CD4-positive, alpha-beta memory T cell (primary cell): ENCODE results near the gene SCAMP4. TPM values are rescaled to one million over a fixed set of nuclear protein-coding genes. Genes with fewer than 3 reads are reported as not detected.
A peak's percentile ranks its signal among the peaks of the same experiment; 100 is the strongest.

Source experiments
- CTCF ChIA-PET: fragments of 350-600 bp; sonication (Branson Sonifier 250); formaldehyde crosslinking; loops from one replicate; lab custom pipeline; 2021; ENCODE audit warnings: inconsistent platforms; ENCODE audit not compliant: partially characterized antibody; lab: Charles Lee
- POLR2A ChIA-PET: fragments of 350-600 bp; sonication (Branson Sonifier 250); formaldehyde crosslinking; loops from one replicate; lab custom pipeline; 2021; ENCODE audit not compliant: partially characterized antibody; lab: Charles Lee
- DNase-seq, 5 donors: peaks; one replicate each; pipeline versions ENCODE4 v3.0.0 to v3.0.0-alpha.2; 2020 to 2022; ENCODE audit warnings: mixed read lengths in 1 of 5
- H3K27ac ChIP-seq: one replicate; pipeline ENCODE4 v1.7.0; 2013; ENCODE audit warnings: low read depth, low read length
- H3K27me3 ChIP-seq: 2 replicates; pipeline ENCODE4 v1.7.0; 2013; ENCODE audit warnings: mild to moderate bottlenecking, low read length, moderate library complexity; ENCODE audit not compliant: insufficient read depth
- H3K36me3 ChIP-seq: 2 replicates; pipeline ENCODE4 v1.7.0; 2013; ENCODE audit warnings: mild to moderate bottlenecking, low read length, moderate library complexity; ENCODE audit not compliant: insufficient read depth
- H3K4me1 ChIP-seq: 2 replicates; pipeline ENCODE4 v1.7.0; 2013; ENCODE audit warnings: mild to moderate bottlenecking, low read length, moderate library complexity; ENCODE audit not compliant: insufficient read depth
- H3K4me3 ChIP-seq, 2 donors: one replicate each; pipeline ENCODE4 v1.7.0; 2013; ENCODE audit warnings: low read length in 2 of 2, mild to moderate bottlenecking in 1 of 2
- H3K9me3 ChIP-seq, 2 donors: one replicate each; pipeline ENCODE4 v1.7.0; 2013; ENCODE audit warnings: low read length in 2 of 2, control low read depth in 1 of 2; ENCODE audit not compliant: control insufficient read depth in 1 of 2
- H3K27ac Mint-ChIP-seq, 7 donors: one replicate each; pipeline ENCODE4 v1.8.0; 2020 to 2021; ENCODE audit warnings: mixed read lengths in 7 of 7, mild to moderate bottlenecking in 6 of 7, inconsistent platforms in 3 of 7, moderate library complexity in 3 of 7
- H3K27me3 Mint-ChIP-seq, 2 donors: one replicate each; pipeline ENCODE4 v1.8.0; 2020 to 2021; ENCODE audit warnings: mixed read lengths in 2 of 2
- H3K36me3 Mint-ChIP-seq, 2 donors: one replicate each; pipeline ENCODE4 v1.8.0; 2020 to 2021; ENCODE audit warnings: mixed read lengths in 2 of 2, inconsistent platforms in 1 of 2, mild to moderate bottlenecking in 1 of 2
- H3K4me1 Mint-ChIP-seq, 4 donors: one replicate each; pipeline ENCODE4 v1.8.0; 2020 to 2021; ENCODE audit warnings: mixed read lengths in 4 of 4, mild to moderate bottlenecking in 1 of 4
- H3K4me3 Mint-ChIP-seq, 8 donors: one replicate each; pipeline ENCODE4 v1.8.0; 2020 to 2021; ENCODE audit warnings: mixed read lengths in 8 of 8, mild to moderate bottlenecking in 7 of 8, moderate library complexity in 6 of 8, inconsistent platforms in 3 of 8
- H3K9me3 Mint-ChIP-seq, 8 donors: one replicate each; pipeline ENCODE4 v1.8.0; 2020 to 2021; ENCODE audit warnings: mixed read lengths in 8 of 8, mild to moderate bottlenecking in 5 of 8, inconsistent platforms in 3 of 8, moderate library complexity in 1 of 8
- intact Hi-C: fragments of 100-400 bp; cut with micrococcal nuclease; formaldehyde crosslinking; loops from one replicate; pipeline ENCODE4 v1.15.1; 2023
- polyA plus RNA-seq, 2 donors: library from polyadenylated mRNA; unstranded; fragments of 300-500 nt; fragmentation: Illumina TruSeq; gene quantifications; one replicate each; pipeline ENCODE4 v1.2.3, GENCODE V29; 2021
- total RNA-seq, 2 experiments: library from RNA; stranded (reverse); gene quantifications; one replicate each; pipeline ENCODE4 v1.2.3, GENCODE V29; 2021

SCAMP4 gene
- total and polyA plus RNA-seq, 4 experiments from 2014 or later = 9.8 to 29.1 (median 19.4) TPM

- H3K4me3 ChIP-seq = no peak overlapping the region
- Mint-ChIP-seq H3K27ac (peak overlapping the region in 3 of 7 donors; percentile 6 to 97 (median 8)), H3K9me3 (no peaks in the 10 kb centered on the region), H3K27me3 (no peaks in the 10 kb centered on the region), H3K4me1 (peaks cover 3 to 25% (median 6%) of the 10 kb centered on the region in 4 donors), H3K4me3 (peak overlapping the region in 2 of 8 donors; percentile 42 to 67), H3K36me3 (no peaks in the 10 kb centered on the region)
- ChIA-PET POLR2A (interaction anchor here (0.8 to 1.5 kb wide), 6 partner anchors 13 to 137 kb away, joined by 3 to 5 read pairs (median 4); no protein-coding TSS in a partner anchor), CTCF (interaction anchor here (1.8 kb wide), 1 partner anchor 14 kb away, joined by 7 read pairs; no protein-coding TSS in a partner anchor)
- no peak overlapping the region for H3K27ac ChIP-seq
- H3K4me1 ChIP-seq = peaks cover 1% of the 10 kb centered on the region
- no peaks in the 10 kb centered on the region for H3K9me3 ChIP-seq
- no peaks in the 10 kb centered on the region for H3K27me3 ChIP-seq
- intact Hi-C loops = no loop called here
- H3K36me3 ChIP-seq = no peaks in the 10 kb centered on the region
- DNase-seq = peak in 1 of 5 donors; percentile 72
These were observed 5.9 kb downstream of the SCAMP4 start for GRCh38 chr19:1911098-1911497.

DNA sequence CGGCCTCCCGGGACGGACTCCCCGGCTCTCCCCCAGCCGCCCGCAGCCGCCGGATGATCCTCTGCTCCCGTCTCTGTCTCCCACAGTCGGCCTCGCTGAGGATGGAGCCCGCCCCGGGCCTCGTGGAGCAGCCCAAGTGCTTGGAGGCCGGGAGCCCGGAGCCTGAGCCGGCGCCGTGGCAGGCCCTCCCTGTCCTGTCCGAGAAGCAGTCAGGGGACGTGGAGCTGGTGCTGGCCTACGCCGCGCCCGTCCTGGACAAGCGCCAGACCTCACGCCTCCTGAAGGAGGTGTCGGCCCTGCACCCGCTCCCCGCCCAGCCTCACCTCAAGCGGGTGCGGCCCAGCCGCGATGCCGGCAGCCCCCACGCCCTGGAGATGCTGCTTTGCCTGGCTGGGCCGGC, 6.8 kb downstream of the SCAMP4 start:
- intact Hi-C loops = no loop called here

DNA sequence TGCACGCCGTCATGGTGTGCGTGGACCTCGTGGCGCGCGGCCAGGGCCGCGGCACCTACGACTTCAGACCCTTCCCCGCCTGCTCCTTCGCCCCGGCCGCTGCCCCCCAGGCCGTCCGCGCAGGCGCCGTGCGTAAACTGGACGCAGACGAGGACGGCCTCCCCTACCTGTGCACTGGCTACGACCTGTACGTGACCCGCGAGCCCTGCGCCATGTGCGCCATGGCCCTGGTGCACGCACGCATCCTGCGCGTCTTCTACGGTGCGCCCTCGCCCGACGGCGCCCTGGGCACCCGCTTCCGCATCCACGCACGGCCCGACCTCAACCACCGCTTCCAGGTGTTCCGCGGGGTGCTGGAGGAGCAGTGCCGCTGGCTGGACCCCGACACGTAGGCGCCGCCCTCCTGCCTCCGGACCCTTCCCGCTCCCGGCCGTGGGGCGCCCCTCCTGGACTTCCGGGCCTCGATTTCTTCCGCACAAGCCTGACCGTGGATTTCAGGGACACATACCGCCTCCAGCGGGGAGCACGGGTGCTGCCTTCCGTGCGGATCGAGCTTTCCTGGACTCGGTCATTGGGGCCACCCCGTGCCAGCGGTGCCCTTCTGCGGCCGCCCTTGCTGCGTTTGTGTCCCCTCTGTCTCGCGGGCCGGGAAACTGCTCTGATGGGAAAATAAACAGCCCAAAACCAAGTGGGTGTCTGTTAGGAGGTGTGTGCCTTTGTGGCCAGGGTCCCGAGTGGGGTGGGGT, 7.7 kb downstream of the SCAMP4 start:
- Mint-ChIP-seq H3K9me3 (no peaks in the 10 kb centered on the region), H3K4me3 (no peak overlapping the region), H3K27ac (no peak overlapping the region), H3K4me1 (peaks cover 3 to 20% (median 6%) of the 10 kb centered on the region in 4 donors), H3K27me3 (no peaks in the 10 kb centered on the region), H3K36me3 (peaks cover 0 to under 1% of the 10 kb centered on the region in 2 donors)
- no peaks in the 10 kb centered on the region for H3K36me3 ChIP-seq
- no peaks in the 10 kb centered on the region for H3K9me3 ChIP-seq
- no peaks in the 10 kb centered on the region for H3K27me3 ChIP-seq
- ChIA-PET POLR2A (no interaction called here), CTCF (no interaction called here)
- no peak for DNase-seq
- no peaks in the 10 kb centered on the region for H3K4me1 ChIP-seq
- no peak overlapping the region for H3K27ac ChIP-seq
- intact Hi-C loops = no loop called here
- H3K4me3 ChIP-seq = no peak overlapping the region

More for the DNA sequence above, 6.8 kb downstream of the SCAMP4 start:
- CTCF ChIA-PET = interaction anchor here (1.8 kb wide), 1 partner anchor 15 kb away, joined by 7 read pairs; no protein-coding TSS in a partner anchor
- no peak for DNase-seq
- H3K27me3 Mint-ChIP-seq = no peaks in the 10 kb centered on the region
- H3K27ac Mint-ChIP-seq = no peak overlapping the region
- no peaks in the 10 kb centered on the region for H3K9me3 ChIP-seq
- H3K4me1 ChIP-seq = no peaks in the 10 kb centered on the region
- no peaks in the 10 kb centered on the region for H3K9me3 Mint-ChIP-seq
- H3K4me3 ChIP-seq = no peak overlapping the region
- no peaks in the 10 kb centered on the region for H3K36me3 Mint-ChIP-seq
- H3K36me3 ChIP-seq = no peaks in the 10 kb centered on the region
- no peak overlapping the region for H3K4me3 Mint-ChIP-seq
- POLR2A ChIA-PET = interaction anchor here (1.3 to 1.5 kb wide), 3 partner anchors 14 to 37 kb away, joined by 3 to 5 read pairs (median 3); no protein-coding TSS in a partner anchor
- no peaks in the 10 kb centered on the region for H3K27me3 ChIP-seq
- H3K4me1 Mint-ChIP-seq = peaks cover 3 to 24% (median 6%) of the 10 kb centered on the region in 4 donors
- no peak overlapping the region for H3K27ac ChIP-seq

GRCh38 chr19:1913781-1914577, 8.8 kb downstream of the SCAMP4 start:
- Histone ChIP-seq H3K9me3 (no peaks in the 10 kb centered on the region), H3K27me3 (no peaks in the 10 kb centered on the region), H3K36me3 (no peaks in the 10 kb centered on the region), H3K27ac (no peak overlapping the region), H3K4me3 (no peak overlapping the region), H3K4me1 (no peaks in the 10 kb centered on the region)
- intact Hi-C loops = no loop called here
- Mint-ChIP-seq H3K36me3 (peaks cover 0 to 4% of the 10 kb centered on the region in 2 donors), H3K27me3 (no peaks in the 10 kb centered on the region), H3K4me3 (no peak overlapping the region), H3K27ac (no peak overlapping the region), H3K9me3 (no peaks in the 10 kb centered on the region), H3K4me1 (peaks cover 2 to 15% (median 6%) of the 10 kb centered on the region in 4 donors)
- CTCF ChIA-PET = no interaction called here
- POLR2A ChIA-PET = interaction anchor here (1.2 kb wide), 1 partner anchor 29 kb away, joined by 3 read pairs; the partner anchor contains the start of gene ABHD17A
- peak in 1 of 5 donors; percentile 19 for DNase-seq

DNA sequence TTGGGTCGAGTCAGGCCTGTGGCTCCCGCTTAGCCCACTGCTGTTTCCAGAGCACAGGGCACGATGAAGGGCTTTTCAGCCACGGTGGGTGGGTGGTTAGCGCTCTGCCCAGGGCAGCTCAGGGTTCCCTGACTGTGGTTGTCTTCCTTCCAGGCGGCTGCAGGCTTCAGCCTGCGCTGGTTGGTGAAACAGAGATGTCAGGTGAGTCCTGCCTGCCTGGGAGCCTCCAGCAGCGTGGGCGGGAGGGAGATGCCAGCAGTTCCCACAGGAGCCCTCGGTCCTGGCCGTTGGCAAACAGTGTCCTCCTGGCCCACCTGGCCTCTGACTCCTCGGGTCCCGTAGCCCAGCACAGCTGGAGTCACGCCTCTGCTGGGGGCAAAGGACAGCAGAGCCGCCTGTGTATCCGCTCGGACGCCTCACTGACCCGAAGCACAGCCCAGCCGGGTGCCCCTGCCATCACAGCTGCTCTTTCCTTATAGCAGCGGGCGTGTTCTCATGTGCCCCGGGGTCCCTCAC, 9.7 kb downstream of the SCAMP4 start:
- Histone ChIP-seq H3K4me3 (no peak overlapping the region), H3K27me3 (no peaks in the 10 kb centered on the region), H3K27ac (no peak overlapping the region), H3K9me3 (no peaks in the 10 kb centered on the region), H3K36me3 (no peaks in the 10 kb centered on the region), H3K4me1 (no peaks in the 10 kb centered on the region)
- H3K27ac Mint-ChIP-seq = no peak overlapping the region
- H3K4me1 Mint-ChIP-seq = peaks cover 2 to 7% (median 5%) of the 10 kb centered on the region in 4 donors
- H3K9me3 Mint-ChIP-seq = no peaks in the 10 kb centered on the region
- ChIA-PET CTCF (interaction anchor here (0.9 kb wide), 1 partner anchor 15 kb away, joined by 4 read pairs; no protein-coding TSS in a partner anchor), POLR2A (interaction anchor here (1.2 kb wide), 1 partner anchor 30 kb away, joined by 3 read pairs; the partner anchor contains the start of gene ABHD17A)
- H3K4me3 Mint-ChIP-seq = no peak overlapping the region
- no peak for DNase-seq
- intact Hi-C loops = no loop called here
- H3K27me3 Mint-ChIP-seq = no peaks in the 10 kb centered on the region
- H3K36me3 Mint-ChIP-seq = peaks cover 0 to 4% of the 10 kb centered on the region in 2 donors

- DNase-seq = no peak
- peaks cover 0 to 8% of the 10 kb centered on the region in 2 donors for H3K36me3 Mint-ChIP-seq
- no peak overlapping the region for H3K4me3 Mint-ChIP-seq
- H3K9me3 Mint-ChIP-seq = no peaks in the 10 kb centered on the region
- Histone ChIP-seq H3K4me3 (no peak overlapping the region), H3K9me3 (no peaks in the 10 kb centered on the region), H3K36me3 (peaks cover 3% of the 10 kb centered on the region), H3K27ac (no peak overlapping the region), H3K27me3 (no peaks in the 10 kb centered on the region), H3K4me1 (peaks cover 4% of the 10 kb centered on the region)
- no peaks in the 10 kb centered on the region for H3K27me3 Mint-ChIP-seq
- intact Hi-C loops = no loop called here
- ChIA-PET CTCF (interaction anchor here (1.1 kb wide), 1 partner anchor 12 kb away, joined by 3 read pairs; no protein-coding TSS in a partner anchor), POLR2A (no interaction called here)
- peaks cover 0 to 8% (median 0%) of the 10 kb centered on the region in 4 donors for H3K4me1 Mint-ChIP-seq
- H3K27ac Mint-ChIP-seq = peak overlapping the region in 3 of 7 donors; percentile 31 to 47 (median 35)
These were observed 11.9 kb downstream of the SCAMP4 start for GRCh38 chr19:1917146-1917545.
